ENCODE results near the gene CACNA2D3. TPM values are rescaled to one million over a fixed set of nuclear protein-coding genes. Genes with fewer than 3 reads are reported as not detected.

Gene CACNA2D3
- total RNA-seq, 1 experiment from 2014 or later, result 0.06 TPM

- no peak for DNase-seq (ENCODE audit: low read depth)
These were observed 667.7 kb downstream of the CACNA2D3 start for GRCh38 chr3:54790051-54790450.

- DNase-seq (ENCODE audit: low read depth), result no peak
These were observed 669.3 kb downstream of the CACNA2D3 start for GRCh38 chr3:54791501-54792156.

GRCh38 chr3:54792584-54792983, 670.2 kb downstream of the CACNA2D3 start:
- no peak for DNase-seq (ENCODE audit: low read depth)

- DNase-seq (ENCODE audit: low read depth), result no peak
These were observed 670.8 kb downstream of the CACNA2D3 start for GRCh38 chr3:54793171-54793570.

GRCh38 chr3:54797111-54797510, 674.8 kb downstream of the CACNA2D3 start:
- no peak for DNase-seq (ENCODE audit: low read depth)

- DNase-seq (ENCODE audit: low read depth), result no peak
These were observed 678.1 kb downstream of the CACNA2D3 start for GRCh38 chr3:54800478-54800877.

GRCh38 chr3:54801977-54802376, 679.6 kb downstream of the CACNA2D3 start:
- DNase-seq (ENCODE audit: low read depth), result no peak

- no peak for DNase-seq (ENCODE audit: low read depth)
These were observed 688.0 kb downstream of the CACNA2D3 start for GRCh38 chr3:54810401-54810800.

- DNase-seq (ENCODE audit: low read depth), result no peak
These were observed 691.9 kb downstream of the CACNA2D3 start for GRCh38 chr3:54814224-54814623.

- no peak for DNase-seq (ENCODE audit: low read depth)
These were observed 695.3 kb downstream of the CACNA2D3 start for GRCh38 chr3:54817628-54818027.

GRCh38 chr3:54818486-54818885, 696.1 kb downstream of the CACNA2D3 start:
- peak; percentile 1 for DNase-seq (ENCODE audit: low read depth)

- no peak for DNase-seq (ENCODE audit: low read depth)
These were observed 696.6 kb downstream of the CACNA2D3 start for GRCh38 chr3:54818942-54819341.

GRCh38 chr3:54819946-54820345, 697.6 kb downstream of the CACNA2D3 start:
- DNase-seq (ENCODE audit: low read depth), result no peak

- peak; percentile 15 for DNase-seq (ENCODE audit: low read depth)
These were observed 699.9 kb downstream of the CACNA2D3 start for GRCh38 chr3:54822206-54822605.

- peak; percentile 12 for DNase-seq (ENCODE audit: low read depth)
These were observed 703.9 kb downstream of the CACNA2D3 start for GRCh38 chr3:54826251-54826691.

- DNase-seq (ENCODE audit: low read depth), result no peak
These were observed 704.8 kb downstream of the CACNA2D3 start for GRCh38 chr3:54827056-54827687.

GRCh38 chr3:54827776-54828175, 705.4 kb downstream of the CACNA2D3 start:
- no peak for DNase-seq (ENCODE audit: low read depth)

- peak; percentile 15 for DNase-seq (ENCODE audit: low read depth)
These were observed 708.3 kb downstream of the CACNA2D3 start for GRCh38 chr3:54830658-54831057.

- no peak for DNase-seq (ENCODE audit: low read depth)
These were observed 708.8 kb downstream of the CACNA2D3 start for GRCh38 chr3:54831112-54831511.

- no peak for DNase-seq (ENCODE audit: low read depth)
These were observed 710.5 kb downstream of the CACNA2D3 start for GRCh38 chr3:54832876-54833275.

- no peak for DNase-seq (ENCODE audit: low read depth)
These were observed 713.3 kb downstream of the CACNA2D3 start for GRCh38 chr3:54835701-54836100.

GRCh38 chr3:54836871-54837270, 714.5 kb downstream of the CACNA2D3 start:
- DNase-seq (ENCODE audit: low read depth), result no peak

GRCh38 chr3:54837964-54838363, 715.6 kb downstream of the CACNA2D3 start:
- peak; percentile 18 for DNase-seq (ENCODE audit: low read depth)

Measured in LHCN-M2 (cell line).